Thyroid gland (tissue), 4 donors: Measurements from ENCODE around the gene DNAJC12.

ENCODE experiments used
- POLR2A ChIP-seq, 2 donors: fragments of 450-650 bp; IDR thresholded peaks; one replicate each; pipeline ENCODE4 v1.6.1; 2017; ENCODE audit warnings: antibody characterized with exemption in 2 of 2, mild to moderate bottlenecking in 2 of 2, moderate library complexity in 1 of 2
- TF ChIP-seq, protein P1 (sequence below), 6 experiments: fragments of 200-600 bp in 3 of 6; fragments of 450-650 bp in 3 of 6; sonication (generic) in 3 of 6; IDR thresholded peaks; one replicate each; pipeline ENCODE4 v1.5.1; 2016 to 2019; ENCODE audit warnings: antibody characterized with exemption in 6 of 6, mild to moderate bottlenecking in 2 of 6, inconsistent platforms in 1 of 6, moderate library complexity in 1 of 6

DNA sequence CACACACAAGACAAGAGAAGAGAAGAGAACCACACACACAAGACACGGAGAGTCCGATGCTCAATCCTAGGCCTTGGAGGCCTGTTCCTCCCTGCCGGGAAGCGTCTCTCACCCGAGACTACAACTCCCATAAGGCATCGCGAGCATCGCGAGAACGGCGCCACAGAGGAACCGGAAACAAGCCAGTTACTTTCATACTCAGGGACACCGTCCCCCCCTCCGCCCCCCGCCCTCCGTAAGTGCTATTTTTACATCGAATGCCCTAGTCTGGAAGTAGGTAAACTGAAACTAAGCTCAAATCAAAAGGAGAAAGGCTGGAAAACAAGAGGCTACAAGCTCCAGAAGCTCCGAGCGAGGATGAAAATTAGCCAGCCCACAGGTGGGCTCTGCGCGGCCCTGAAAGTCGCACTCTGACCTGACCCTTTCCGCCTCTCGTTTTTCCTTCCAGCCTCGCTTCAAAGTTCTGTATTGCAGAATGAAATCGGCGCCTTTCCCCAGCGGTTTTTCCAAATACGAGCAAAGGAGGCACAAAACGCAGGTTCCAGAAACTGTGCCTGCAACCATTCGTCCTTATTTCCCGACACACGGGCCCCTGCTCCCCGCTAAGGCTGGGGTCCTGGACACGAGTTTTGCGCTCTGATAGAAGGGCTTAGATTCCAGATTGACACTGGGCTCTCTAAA is 11.5 kb upstream of the DNAJC12 start:
- TF ChIP-seq, protein P1, sequence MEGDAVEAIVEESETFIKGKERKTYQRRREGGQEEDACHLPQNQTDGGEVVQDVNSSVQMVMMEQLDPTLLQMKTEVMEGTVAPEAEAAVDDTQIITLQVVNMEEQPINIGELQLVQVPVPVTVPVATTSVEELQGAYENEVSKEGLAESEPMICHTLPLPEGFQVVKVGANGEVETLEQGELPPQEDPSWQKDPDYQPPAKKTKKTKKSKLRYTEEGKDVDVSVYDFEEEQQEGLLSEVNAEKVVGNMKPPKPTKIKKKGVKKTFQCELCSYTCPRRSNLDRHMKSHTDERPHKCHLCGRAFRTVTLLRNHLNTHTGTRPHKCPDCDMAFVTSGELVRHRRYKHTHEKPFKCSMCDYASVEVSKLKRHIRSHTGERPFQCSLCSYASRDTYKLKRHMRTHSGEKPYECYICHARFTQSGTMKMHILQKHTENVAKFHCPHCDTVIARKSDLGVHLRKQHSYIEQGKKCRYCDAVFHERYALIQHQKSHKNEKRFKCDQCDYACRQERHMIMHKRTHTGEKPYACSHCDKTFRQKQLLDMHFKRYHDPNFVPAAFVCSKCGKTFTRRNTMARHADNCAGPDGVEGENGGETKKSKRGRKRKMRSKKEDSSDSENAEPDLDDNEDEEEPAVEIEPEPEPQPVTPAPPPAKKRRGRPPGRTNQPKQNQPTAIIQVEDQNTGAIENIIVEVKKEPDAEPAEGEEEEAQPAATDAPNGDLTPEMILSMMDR (IDR thresholded peaks at IDR 0.05) = no peak
- peak in 1 of 2 donors; percentile 64 for TF ChIP-seq POLR2A (IDR thresholded peaks at IDR 0.05)
